Right lobe of liver (tissue), 4 donors: Measurements from ENCODE around the gene KLHL42.

Source experiments
- POLR2A ChIP-seq: fragments of 450-650 bp; IDR thresholded peaks from one replicate; pipeline ENCODE4 v1.6.1; 2017; ENCODE audit warnings: antibody characterized with exemption, mild to moderate bottlenecking
- TF ChIP-seq, protein P1 (sequence below), 4 donors: fragments of 200-600 bp in 3 of 4; fragments of 450-650 bp in 1 of 4; IDR thresholded peaks; one replicate each; pipeline versions ENCODE4 v1.5.1 to v1.8.0; 2016 to 2022; ENCODE audit warnings: antibody characterized with exemption in 4 of 4, mild to moderate bottlenecking in 2 of 4
- donor health status: DM: no; HTN: no; CAD: no.
- donor health status: DM: no; HTN: no; CAD: no.
- donor health status: DM: no; HTN: yes; CAD: no.

GRCh38 chr12:27802936-27803335, 22.9 kb downstream of the KLHL42 start:
- TF ChIP-seq, protein P1, sequence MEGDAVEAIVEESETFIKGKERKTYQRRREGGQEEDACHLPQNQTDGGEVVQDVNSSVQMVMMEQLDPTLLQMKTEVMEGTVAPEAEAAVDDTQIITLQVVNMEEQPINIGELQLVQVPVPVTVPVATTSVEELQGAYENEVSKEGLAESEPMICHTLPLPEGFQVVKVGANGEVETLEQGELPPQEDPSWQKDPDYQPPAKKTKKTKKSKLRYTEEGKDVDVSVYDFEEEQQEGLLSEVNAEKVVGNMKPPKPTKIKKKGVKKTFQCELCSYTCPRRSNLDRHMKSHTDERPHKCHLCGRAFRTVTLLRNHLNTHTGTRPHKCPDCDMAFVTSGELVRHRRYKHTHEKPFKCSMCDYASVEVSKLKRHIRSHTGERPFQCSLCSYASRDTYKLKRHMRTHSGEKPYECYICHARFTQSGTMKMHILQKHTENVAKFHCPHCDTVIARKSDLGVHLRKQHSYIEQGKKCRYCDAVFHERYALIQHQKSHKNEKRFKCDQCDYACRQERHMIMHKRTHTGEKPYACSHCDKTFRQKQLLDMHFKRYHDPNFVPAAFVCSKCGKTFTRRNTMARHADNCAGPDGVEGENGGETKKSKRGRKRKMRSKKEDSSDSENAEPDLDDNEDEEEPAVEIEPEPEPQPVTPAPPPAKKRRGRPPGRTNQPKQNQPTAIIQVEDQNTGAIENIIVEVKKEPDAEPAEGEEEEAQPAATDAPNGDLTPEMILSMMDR (IDR thresholded peaks at IDR 0.05): no peak
- no peak for TF ChIP-seq POLR2A
